DND-41 (cell line): Measurements from ENCODE around the gene SPOCD1.

Source experiments
- CTCF ChIP-seq: IDR thresholded peaks from 2 replicates; pipeline ENCODE4 v1.5.1; 2012; ENCODE audit warnings: borderline replicate concordance, low read length, moderate library complexity, mild to moderate bottlenecking; ENCODE audit not compliant: poor library complexity, severe bottlenecking; ENCODE audit errors: extremely low read depth
- EZH2 ChIP-seq: IDR thresholded peaks from 3 replicates; pipeline ENCODE4 v1.6.1; 2012; ENCODE audit warnings: borderline replicate concordance, low read depth, mild to moderate bottlenecking, moderate library complexity, low read length, inconsistent platforms; ENCODE audit not compliant: severe bottlenecking

- TF ChIP-seq CTCF (no peak), EZH2 (no peak)
Measured at GRCh38 chr1:31752258-31752657, 63.6 kb downstream of the SPOCD1 start.
